C4-2B (cell line): ENCODE data around the gene VCAM1.

ENCODE experiments used
- H3K27ac ChIP-seq: fragments of 450-650 bp; 2 replicates; pipeline ENCODE4 v1.5.1; 2017
- ZFX ChIP-seq: fragments of 450-650 bp; IDR thresholded peaks from 2 replicates; pipeline ENCODE4 v1.6.1; 2017
- TF ChIP-seq, protein P1 (sequence below): fragments of 450-650 bp; conservative IDR thresholded peaks from 2 replicates; pipeline ENCODE4 v1.5.1; 2017; ENCODE audit warnings: mild to moderate bottlenecking

VCAM1 gene

DNA sequence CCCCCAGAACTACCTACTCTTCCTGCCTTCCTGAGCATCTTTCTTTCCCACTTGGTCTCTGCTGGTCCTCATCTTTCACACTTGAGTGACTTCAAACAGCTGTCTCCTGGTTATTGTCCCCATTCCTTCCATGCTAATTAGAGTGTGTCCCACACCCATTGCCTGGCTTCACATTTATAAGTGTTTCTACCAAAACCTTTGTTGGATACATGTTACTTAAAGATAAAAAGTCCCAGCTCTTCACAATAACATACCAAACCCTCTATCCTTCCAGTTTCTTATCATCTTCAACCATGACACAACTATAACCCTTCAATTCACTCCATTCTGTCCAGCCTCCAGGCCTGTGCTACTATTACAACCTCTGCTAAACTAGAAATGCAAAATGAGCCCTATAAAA, 41.0 kb downstream of the VCAM1 start:
- no peak overlapping the region for H3K27ac ChIP-seq
- TF ChIP-seq ZFX, result no peak
- TF ChIP-seq, protein P1, sequence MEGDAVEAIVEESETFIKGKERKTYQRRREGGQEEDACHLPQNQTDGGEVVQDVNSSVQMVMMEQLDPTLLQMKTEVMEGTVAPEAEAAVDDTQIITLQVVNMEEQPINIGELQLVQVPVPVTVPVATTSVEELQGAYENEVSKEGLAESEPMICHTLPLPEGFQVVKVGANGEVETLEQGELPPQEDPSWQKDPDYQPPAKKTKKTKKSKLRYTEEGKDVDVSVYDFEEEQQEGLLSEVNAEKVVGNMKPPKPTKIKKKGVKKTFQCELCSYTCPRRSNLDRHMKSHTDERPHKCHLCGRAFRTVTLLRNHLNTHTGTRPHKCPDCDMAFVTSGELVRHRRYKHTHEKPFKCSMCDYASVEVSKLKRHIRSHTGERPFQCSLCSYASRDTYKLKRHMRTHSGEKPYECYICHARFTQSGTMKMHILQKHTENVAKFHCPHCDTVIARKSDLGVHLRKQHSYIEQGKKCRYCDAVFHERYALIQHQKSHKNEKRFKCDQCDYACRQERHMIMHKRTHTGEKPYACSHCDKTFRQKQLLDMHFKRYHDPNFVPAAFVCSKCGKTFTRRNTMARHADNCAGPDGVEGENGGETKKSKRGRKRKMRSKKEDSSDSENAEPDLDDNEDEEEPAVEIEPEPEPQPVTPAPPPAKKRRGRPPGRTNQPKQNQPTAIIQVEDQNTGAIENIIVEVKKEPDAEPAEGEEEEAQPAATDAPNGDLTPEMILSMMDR, result no peak

DNA sequence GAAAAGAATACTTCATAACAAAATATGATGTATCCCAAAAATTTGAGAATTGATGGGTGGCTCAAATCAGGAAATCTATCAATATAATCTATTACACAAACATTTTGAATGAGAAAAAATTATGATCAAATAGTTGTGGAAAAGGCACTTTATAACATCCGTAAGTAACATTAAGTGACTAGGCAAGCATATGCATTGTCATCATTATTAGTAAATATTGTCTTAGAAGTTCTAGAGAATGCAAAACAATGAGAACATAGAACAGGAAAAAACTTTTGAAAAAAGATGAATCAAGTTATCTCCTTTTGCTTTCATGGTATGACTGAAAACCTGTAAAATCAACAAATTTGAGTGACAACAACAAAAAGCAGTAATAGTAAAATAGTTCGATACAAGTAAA, 42.9 kb downstream of the VCAM1 start:
- TF ChIP-seq, protein P1, result no peak
- no peak for TF ChIP-seq ZFX
- H3K27ac ChIP-seq, result no peak overlapping the region

DNA sequence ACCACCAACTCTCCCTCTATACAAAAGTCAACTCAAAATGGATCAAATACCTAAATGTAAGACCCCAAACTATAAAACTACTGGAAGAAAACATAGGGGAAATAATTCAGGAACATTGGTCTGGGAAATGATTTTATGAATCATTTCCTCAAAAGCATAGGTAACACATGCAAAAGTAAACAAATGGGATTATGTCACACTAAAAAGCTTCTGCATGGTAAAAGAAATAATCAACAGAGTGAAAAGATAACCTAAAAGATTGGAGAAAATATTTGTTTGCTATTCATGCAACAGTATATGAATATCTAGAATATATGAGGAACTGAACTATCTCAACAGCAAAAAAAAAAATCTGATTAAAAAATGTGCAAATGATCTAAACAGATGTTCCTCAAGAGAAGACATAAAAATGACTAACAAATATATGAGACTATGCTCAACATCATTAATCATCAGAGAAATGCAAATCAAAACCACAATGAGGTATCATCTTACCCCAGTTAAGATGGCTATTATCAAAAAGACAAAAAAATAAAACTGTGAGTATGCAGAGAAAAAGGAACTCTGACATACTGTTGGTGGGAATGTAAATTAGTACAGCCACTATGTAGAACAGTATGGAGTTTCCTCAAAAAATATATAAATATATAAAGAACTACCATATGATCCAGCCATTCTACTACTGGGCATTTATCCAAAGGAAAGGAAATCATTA, 47.8 kb downstream of the VCAM1 start:
- H3K27ac ChIP-seq, result no peak overlapping the region
- TF ChIP-seq, protein P1, result no peak
- no peak for TF ChIP-seq ZFX

DNA sequence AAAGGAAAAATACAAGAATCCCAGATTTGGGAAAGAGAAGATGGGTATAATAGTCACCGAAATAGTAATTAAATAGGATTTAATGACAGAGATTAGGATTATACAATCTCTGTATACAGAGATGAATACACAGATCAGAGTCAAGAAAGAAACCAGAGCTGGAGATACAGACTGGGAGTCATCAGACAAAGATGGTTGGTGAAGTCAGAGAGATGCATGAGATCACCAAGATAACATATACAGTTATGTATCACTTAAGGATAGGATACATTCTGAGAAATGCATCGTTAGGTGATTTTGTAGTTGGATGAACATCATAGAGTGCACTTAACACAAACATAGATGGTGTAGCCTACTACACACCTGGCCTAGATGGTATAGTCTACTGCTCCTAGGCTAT, 49.8 kb downstream of the VCAM1 start:
- no peak overlapping the region for H3K27ac ChIP-seq
- TF ChIP-seq ZFX, result no peak
- TF ChIP-seq, protein P1, result no peak

DNA sequence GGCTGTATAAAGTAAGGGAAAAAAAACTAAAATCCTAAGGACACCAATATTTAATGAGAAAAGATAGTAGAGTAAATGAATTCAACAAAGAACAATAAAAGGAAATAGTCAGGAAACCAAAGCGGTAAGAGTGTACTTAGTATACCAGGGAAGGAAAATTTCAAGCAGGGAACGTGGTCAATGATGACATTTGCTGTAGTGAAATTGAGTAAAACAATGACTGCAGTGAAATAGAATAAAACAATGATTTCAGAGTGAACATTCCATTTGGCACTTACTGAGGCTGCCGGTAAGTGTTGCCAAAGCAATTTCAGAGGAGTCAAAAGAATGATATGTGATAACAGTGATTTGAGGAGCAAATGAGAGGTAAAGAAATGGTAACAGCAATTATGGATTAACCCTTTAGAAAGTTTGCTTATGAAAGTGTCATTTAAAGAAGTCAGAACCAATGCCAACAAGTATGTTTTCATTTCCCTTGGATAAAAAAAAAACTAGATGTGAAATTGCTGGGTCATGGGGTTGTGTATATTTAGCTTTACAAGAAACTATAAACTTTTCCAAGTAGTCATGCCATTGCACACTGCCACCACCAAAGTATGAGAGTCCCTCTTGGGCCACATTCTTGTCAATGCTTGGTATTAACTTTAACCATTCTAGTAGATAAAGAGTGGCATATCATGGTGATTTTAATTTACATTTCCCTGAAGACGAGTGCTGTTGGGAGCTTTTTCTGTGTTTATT, 50.5 kb downstream of the VCAM1 start:
- no peak for TF ChIP-seq ZFX
- TF ChIP-seq, protein P1, result no peak
- no peak overlapping the region for H3K27ac ChIP-seq

DNA sequence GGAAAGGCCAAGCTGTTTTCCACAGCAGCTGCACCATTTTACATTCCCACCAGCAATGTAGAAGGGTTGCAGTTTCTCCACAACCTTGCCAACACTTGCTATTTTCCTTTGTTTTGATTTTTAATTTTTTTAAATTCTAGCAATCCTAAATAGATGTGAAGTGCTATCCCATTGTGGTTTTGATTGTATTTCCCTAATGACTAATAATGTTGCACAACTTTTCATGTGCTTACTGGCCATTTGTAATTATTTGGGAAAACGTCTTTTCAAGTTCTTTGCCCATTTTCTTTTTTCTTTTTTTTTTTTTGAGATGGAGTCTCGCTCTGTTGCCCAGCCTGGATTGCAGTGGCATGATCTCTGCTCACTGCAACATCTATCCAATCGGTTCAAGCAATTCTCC, 53.9 kb downstream of the VCAM1 start:
- no peak overlapping the region for H3K27ac ChIP-seq
- TF ChIP-seq ZFX, result no peak
- TF ChIP-seq, protein P1, result no peak

DNA sequence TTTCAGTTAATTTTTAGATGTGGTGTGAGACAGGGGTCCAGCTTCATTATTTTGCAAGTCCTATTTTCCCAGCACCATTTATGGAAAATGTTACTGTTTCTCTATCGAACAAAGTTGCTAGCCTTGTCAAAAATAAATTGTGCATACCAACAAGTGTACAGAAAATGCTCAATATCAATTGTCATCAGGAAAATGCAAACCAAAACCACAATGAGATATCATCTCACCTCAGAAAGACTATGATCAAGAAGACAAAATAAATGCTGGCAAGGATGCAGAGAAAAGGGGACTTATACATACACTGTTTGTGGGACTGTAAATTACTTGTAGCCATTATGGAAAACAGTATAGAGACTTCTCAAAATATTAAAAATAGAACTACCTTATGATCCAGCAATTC, 54.8 kb downstream of the VCAM1 start:
- no peak for TF ChIP-seq ZFX
- TF ChIP-seq, protein P1, result no peak
- no peak overlapping the region for H3K27ac ChIP-seq
